Measurements from ENCODE around the gene AVPR1B. TPM values are rescaled to one million over a fixed set of nuclear protein-coding genes. Genes with fewer than 3 reads are reported as not detected.

Gene AVPR1B
- total and polyA plus RNA-seq, 2 donors (not counting 3 experiments of a cell fraction or from before 2014, with no cell fraction given) = not detected

DNA sequence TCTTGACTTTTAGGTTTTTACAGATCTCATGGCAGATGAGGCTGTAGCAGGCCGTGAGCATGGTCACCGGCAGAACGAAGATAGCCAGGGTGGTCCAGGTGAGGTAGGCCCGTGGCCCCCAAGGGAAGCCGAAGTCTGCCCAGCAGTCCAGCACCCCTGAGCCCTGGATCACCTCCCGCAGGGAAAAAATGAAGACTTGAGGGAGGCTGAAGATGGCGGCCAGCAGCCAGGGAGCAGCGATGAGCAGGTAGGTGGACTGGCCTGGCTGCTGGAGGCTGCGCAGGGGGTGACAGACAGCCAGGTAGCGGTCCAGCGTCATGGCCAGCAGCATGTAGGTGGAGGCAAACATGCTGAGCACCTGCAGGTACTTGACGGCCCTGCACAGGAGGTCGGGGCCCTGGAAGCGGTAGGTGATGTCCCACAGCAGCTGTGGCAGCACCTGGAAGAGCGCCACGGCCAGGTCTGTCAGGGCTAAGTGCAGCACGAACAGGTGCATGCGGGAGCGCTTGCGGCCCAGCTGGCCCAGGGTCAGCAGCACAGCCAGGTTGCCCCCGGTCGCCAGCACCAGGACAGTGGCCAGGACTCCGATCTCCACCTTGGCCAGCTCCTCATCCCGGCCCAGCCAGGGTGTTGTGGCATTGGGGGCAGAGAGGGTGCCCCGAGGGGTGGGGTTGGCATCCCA, 856 bp downstream of the AVPR1B start:
- peaks cover 4% of the 10 kb centered on the region for H3K4me1 ChIP-seq (ENCODE audit: control insufficient read depth, extremely low read depth, insufficient read depth, low read length)
- peaks cover 14 to 29% of the 10 kb centered on the region in 2 experiments for H3K27me3 ChIP-seq (ENCODE audit: control insufficient read depth in 2 of 2, insufficient read depth in 2 of 2, low read length in 2 of 2)
- no peak overlapping the region for H3K4me2 ChIP-seq (ENCODE audit: insufficient read depth, low read length)
- no peaks in the 10 kb centered on the region for H3K79me2 ChIP-seq (ENCODE audit: control insufficient read depth, insufficient read depth, low read length)
- DNase-seq (ENCODE audit: low read depth, low spot score) (no peak), FAIRE-seq (no peak)
- ChIA-PET CTCF (no interaction called here), POLR2A (no interaction called here)
- dilution Hi-C loops (cut with MboI; ENCODE audit: extremely low pct_ligation_motif_present, low sequenced_read_pairs) = loop anchor here (25.0 kb wide), 1 partner anchor 129 kb away; no protein-coding TSS in a partner anchor
- H3K9me3 ChIP-seq (replicated peaks; ENCODE audit: control insufficient read depth, insufficient read depth, low read length) = no peaks in the 10 kb centered on the region
- no peak overlapping the region for H3K27ac ChIP-seq (ENCODE audit: insufficient read depth, low read depth, low read length)
- no peak overlapping the region for H2AFZ ChIP-seq (ENCODE audit: low read depth, low read length)
- intact Hi-C loops (cut with micrococcal nuclease) = no loop called here
- no peaks in the 10 kb centered on the region for H4K20me1 ChIP-seq (replicated peaks; ENCODE audit: control insufficient read depth, extremely low read depth, insufficient read depth, low read length)
- no peaks in the 10 kb centered on the region for H3K9me1 ChIP-seq (replicated peaks; ENCODE audit: control insufficient read depth, extremely low read depth, insufficient read depth, low read length)
- no TSS peak for BruUV-seq (replicated peaks)
- no peak overlapping the region for H3K4me3 ChIP-seq (replicated peaks in 1 of 3; ENCODE audit: insufficient read depth in 1 of 3, low read depth in 1 of 3, low read length in 3 of 3)
- no peaks in the 10 kb centered on the region for H3K36me3 ChIP-seq (ENCODE audit: control insufficient read depth in 2 of 2, extremely low read depth in 1 of 2, insufficient read depth in 2 of 2, low read length in 2 of 2)
- no peak overlapping the region for H3K9ac ChIP-seq (replicated peaks; ENCODE audit: extremely low read depth, insufficient read depth, low read length)
- TF ChIP-seq, protein P1, sequence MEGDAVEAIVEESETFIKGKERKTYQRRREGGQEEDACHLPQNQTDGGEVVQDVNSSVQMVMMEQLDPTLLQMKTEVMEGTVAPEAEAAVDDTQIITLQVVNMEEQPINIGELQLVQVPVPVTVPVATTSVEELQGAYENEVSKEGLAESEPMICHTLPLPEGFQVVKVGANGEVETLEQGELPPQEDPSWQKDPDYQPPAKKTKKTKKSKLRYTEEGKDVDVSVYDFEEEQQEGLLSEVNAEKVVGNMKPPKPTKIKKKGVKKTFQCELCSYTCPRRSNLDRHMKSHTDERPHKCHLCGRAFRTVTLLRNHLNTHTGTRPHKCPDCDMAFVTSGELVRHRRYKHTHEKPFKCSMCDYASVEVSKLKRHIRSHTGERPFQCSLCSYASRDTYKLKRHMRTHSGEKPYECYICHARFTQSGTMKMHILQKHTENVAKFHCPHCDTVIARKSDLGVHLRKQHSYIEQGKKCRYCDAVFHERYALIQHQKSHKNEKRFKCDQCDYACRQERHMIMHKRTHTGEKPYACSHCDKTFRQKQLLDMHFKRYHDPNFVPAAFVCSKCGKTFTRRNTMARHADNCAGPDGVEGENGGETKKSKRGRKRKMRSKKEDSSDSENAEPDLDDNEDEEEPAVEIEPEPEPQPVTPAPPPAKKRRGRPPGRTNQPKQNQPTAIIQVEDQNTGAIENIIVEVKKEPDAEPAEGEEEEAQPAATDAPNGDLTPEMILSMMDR (IDR thresholded peaks at IDR 0.05; ENCODE audit: extremely low read depth in 1 of 2, insufficient read depth in 1 of 2, low read depth in 1 of 2, low read length in 2 of 2) = no peak
- TF ChIP-seq JUN (IDR thresholded peaks at IDR 0.05; ENCODE audit: borderline replicate concordance, insufficient read depth, insufficient read length, low read depth) = no peak
- no peak for TF ChIP-seq POLR2AphosphoS5 (IDR thresholded peaks at IDR 0.05; ENCODE audit: insufficient read depth, low read depth, low read length)
- TF ChIP-seq FOS (IDR thresholded peaks at IDR 0.05; ENCODE audit: borderline replicate concordance, insufficient read depth, low read length) = no peak
- TF ChIP-seq POLR2A (IDR thresholded peaks at IDR 0.05; ENCODE audit: low read depth, low read length) = no peak
- TF ChIP-seq MYC (IDR thresholded peaks at IDR 0.05; ENCODE audit: low read depth, low read length) = no peak
- TF ChIP-seq, protein P2, sequence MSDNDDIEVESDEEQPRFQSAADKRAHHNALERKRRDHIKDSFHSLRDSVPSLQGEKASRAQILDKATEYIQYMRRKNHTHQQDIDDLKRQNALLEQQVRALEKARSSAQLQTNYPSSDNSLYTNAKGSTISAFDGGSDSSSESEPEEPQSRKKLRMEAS (IDR thresholded peaks at IDR 0.05; ENCODE audit: insufficient read depth, insufficient read length) = no peak
- TF ChIP-seq GATA2 (IDR thresholded peaks at IDR 0.05; ENCODE audit: insufficient read depth, insufficient read length, low read depth, low read length) = no peak
- TF ChIP-seq EZH2 (IDR thresholded peaks at IDR 0.05; ENCODE audit: borderline replicate concordance, low read depth, low read length, severe bottlenecking) = no peak

Data from endothelial cell of umbilical vein (primary cell).